A549 (cell line): ENCODE data around the gene CBR1. TPM values are rescaled to one million over a fixed set of nuclear protein-coding genes. Genes with fewer than 3 reads are reported as not detected.

Experiments
- ATAC-seq, 2 experiments: fragments of 200-7000 bp in 1 of 2; fragments of >200 bp in 1 of 2; cut with Nextera tagmentation in 1 of 2; cut with Tn5 transposase in 1 of 2; 3 replicates each; pipeline versions ENCODE4 v1.8.0 to v1.9.1; 2018 to 2020; ENCODE audit warnings: mild to moderate bottlenecking in 1 of 2, moderate library complexity in 1 of 2
- CTCF ChIA-PET: fragments of 300-600 bp; sonication (Branson Sonifier 250); formaldehyde crosslinking; extraction: SDS; loops from one replicate; lab custom pipeline; 2021; ENCODE audit warnings: antibody characterized with exemption, inconsistent platforms; lab: Yijun Ruan, JAX
- POLR2A ChIA-PET: fragments of 350-600 bp; formaldehyde crosslinking; extraction: SDS; loops from one replicate; lab custom pipeline; 2021; ENCODE audit warnings: antibody characterized with exemption, inconsistent platforms; lab: Yijun Ruan, JAX
- DNase-seq, 2 experiments: peaks; one replicate each; pipeline versions ENCODE4 v3.0.0 to v3.0.0-alpha.2; 2011 to 2016; ENCODE audit warnings: low read depth in 1 of 2, low spot score in 1 of 2
- FAIRE-seq: peaks from 2 replicates; lab custom pipeline; 2011; peaks lifted over from hg19 to GRCh38; lab: Jason Lieb, UNC
- H3K27ac ChIP-seq, 2 experiments: fragments of >200 bp; sonication (Bioruptor Twin); formaldehyde crosslinking; 3 replicates each; pipeline ENCODE4 v1.5.1; 2016 to 2017
- H3K4me1 ChIP-seq: fragments of >200 bp; sonication (Bioruptor Twin); formaldehyde crosslinking; 3 replicates; pipeline ENCODE4 v1.6.1; 2016
- H3K4me2 ChIP-seq: fragments of >200 bp; sonication (Bioruptor Twin); formaldehyde crosslinking; 3 replicates; pipeline ENCODE4 v1.6.1; 2016
- H3K4me3 ChIP-seq: fragments of >200 bp; sonication (Bioruptor Twin); formaldehyde crosslinking; 3 replicates; pipeline ENCODE4 v1.5.1; 2016
- H3K9me3 ChIP-seq: fragments of >200 bp; sonication (Bioruptor Twin); formaldehyde crosslinking; 3 replicates; pipeline ENCODE4 v1.6.1; 2016
- BHLHE40 ChIP-seq: IDR thresholded peaks from 2 replicates; pipeline ENCODE4 v1.6.1; 2012; ENCODE audit warnings: low read depth, low read length, inconsistent platforms
- CBX2 ChIP-seq: fragments of 200-600 bp; sonication (generic); IDR thresholded peaks from 2 replicates; pipeline ENCODE4 v1.6.1; 2016; ENCODE audit warnings: low read depth, mild to moderate bottlenecking, borderline replicate concordance
- CBX8 ChIP-seq: fragments of 200-600 bp; sonication (generic); IDR thresholded peaks from 2 replicates; pipeline ENCODE4 v1.6.1; 2016
- EHF ChIP-seq: fragments of 250-450 bp; sonication (Bioruptor Pico); IDR thresholded peaks from 2 replicates; pipeline ENCODE4 v1.5.0; 2020; ENCODE audit warnings: mild to moderate bottlenecking
- EHMT2 ChIP-seq: fragments of 200-600 bp; sonication (generic); IDR thresholded peaks from 2 replicates; pipeline ENCODE4 v1.6.1; 2016; ENCODE audit warnings: antibody characterized with exemption, low read depth, mild to moderate bottlenecking, moderate library complexity
- EP300 ChIP-seq, 2 experiments: fragments of >200 bp; sonication (Bioruptor Twin); formaldehyde crosslinking; IDR thresholded peaks; 2 replicates in 1 of 2; 3 replicates in 1 of 2; pipeline ENCODE4 v1.6.1; 2016 to 2017
- FOSB ChIP-seq: fragments of 250-450 bp; sonication (Bioruptor Pico); IDR thresholded peaks from 2 replicates; pipeline ENCODE4 v1.5.0; 2020; ENCODE audit warnings: mild to moderate bottlenecking, moderate library complexity
- FOSL2 ChIP-seq, 2 experiments: fragments of 450-650 bp in 1 of 2; fragments of >200 bp in 1 of 2; sonication (Bioruptor Twin) in 1 of 2; formaldehyde crosslinking; IDR thresholded peaks; 2 replicates each; pipeline versions ENCODE4 v1.5.0 to v1.6.1; 2016 to 2020; ENCODE audit warnings: mild to moderate bottlenecking in 1 of 2, moderate library complexity in 1 of 2
- HOXA7 ChIP-seq: fragments of 250-450 bp; sonication (Bioruptor Pico); IDR thresholded peaks from 2 replicates; pipeline ENCODE4 v1.5.0; 2020; ENCODE audit warnings: mild to moderate bottlenecking, moderate library complexity
- HOXB5 ChIP-seq: fragments of 250-450 bp; sonication (Bioruptor Pico); IDR thresholded peaks from 2 replicates; pipeline ENCODE4 v1.5.0; 2020; ENCODE audit warnings: mild to moderate bottlenecking, moderate library complexity
- JUNB ChIP-seq: fragments of >200 bp; sonication (Bioruptor Twin); formaldehyde crosslinking; IDR thresholded peaks from 2 replicates; pipeline ENCODE4 v1.6.1; 2016
- KDM5A ChIP-seq: fragments of 200-600 bp; sonication (generic); IDR thresholded peaks from 2 replicates; pipeline ENCODE4 v1.6.1; 2016; ENCODE audit warnings: antibody characterized with exemption, mild to moderate bottlenecking
- MAFK ChIP-seq: fragments of 450-650 bp; IDR thresholded peaks from 2 replicates; pipeline ENCODE4 v1.6.1; 2014; ENCODE audit not compliant: partially characterized antibody
- MAZ ChIP-seq: fragments of 150-350 bp; IDR thresholded peaks from 2 replicates; pipeline ENCODE4 v1.6.1; 2014; ENCODE audit warnings: antibody characterized with exemption, low read depth, low read length, borderline replicate concordance
- MYC ChIP-seq: IDR thresholded peaks from 2 replicates; pipeline ENCODE4 v1.6.1; 2012; ENCODE audit warnings: mild to moderate bottlenecking, inconsistent platforms, low read length, improper control_type of control experiment, borderline replicate concordance
- PBX3 ChIP-seq: IDR thresholded peaks from 2 replicates; pipeline ENCODE4 v1.6.1; 2012
- POLR2AphosphoS2 ChIP-seq: conservative IDR thresholded peaks from 2 replicates; pipeline ENCODE4 v1.6.1; 2012; ENCODE audit warnings: low read length, improper control_type of control experiment, inconsistent platforms
- RAD21 ChIP-seq, 2 experiments: fragments of >200 bp in 1 of 2; sonication (Bioruptor Twin) in 1 of 2; formaldehyde crosslinking in 1 of 2; IDR thresholded peaks in 1 of 2; conservative IDR thresholded peaks in 1 of 2; 2 replicates in 1 of 2; 3 replicates in 1 of 2; pipeline ENCODE4 v1.6.1; 2012 to 2018; ENCODE audit warnings: inconsistent platforms in 1 of 2
- RARB ChIP-seq: fragments of 250-450 bp; sonication (Bioruptor Pico); IDR thresholded peaks from 2 replicates; pipeline ENCODE4 v1.8.0; 2021; ENCODE audit warnings: mild to moderate bottlenecking, moderate library complexity
- RFX5 ChIP-seq: fragments of 450-650 bp; IDR thresholded peaks from 2 replicates; pipeline ENCODE4 v1.7.1; 2014; ENCODE audit warnings: antibody characterized with exemption, mild to moderate bottlenecking, moderate library complexity
- RNF2 ChIP-seq: fragments of 200-600 bp; sonication (generic); IDR thresholded peaks from 2 replicates; pipeline ENCODE4 v1.6.1; 2016; ENCODE audit warnings: low read depth, mild to moderate bottlenecking, antibody characterized with exemption, moderate library complexity, borderline replicate concordance
- TFCP2L1 ChIP-seq: fragments of 250-450 bp; sonication (Bioruptor Pico); IDR thresholded peaks from 2 replicates; pipeline ENCODE4 v1.5.0; 2021; ENCODE audit warnings: mild to moderate bottlenecking
- TP53 ChIP-seq: fragments of 250-450 bp; sonication (Bioruptor Pico); IDR thresholded peaks from 2 replicates; pipeline ENCODE4 v1.5.0; 2021; ENCODE audit warnings: mild to moderate bottlenecking, moderate library complexity
- ZSCAN20 ChIP-seq: fragments of 250-450 bp; sonication (Bioruptor Pico); IDR thresholded peaks from 2 replicates; pipeline ENCODE4 v1.8.0; 2022; ENCODE audit warnings: mild to moderate bottlenecking, moderate library complexity
- WGBS: methylation state at CpG from one replicate; pipeline ENCODE4 v1.1.6; 2017; ENCODE audit errors: missing lambda C conversion rate; 5-methylcytosine and 5-hydroxymethylcytosine counted together
- polyA plus RNA-seq, 4 experiments: library from polyadenylated mRNA; depleted of rRNA in 3 of 4; stranded (reverse); fragments of >200 nt; fragmentation: RNase III in 1 of 4; extraction: RNeasy Plus Mini Kit Qiagen cat#74134 plus additional on column Dnase treatment in 1 of 4; gene quantifications; 2 replicates in 3 of 4; 3 replicates in 1 of 4; pipeline ENCODE4 v1.2.3, GENCODE V29; 2011 to 2017
- TF ChIP-seq, protein P1 (sequence below): fragments of 250-450 bp; sonication (Bioruptor Pico); IDR thresholded peaks from 2 replicates; pipeline ENCODE4 v1.5.0; 2020; ENCODE audit warnings: low read depth, mild to moderate bottlenecking, moderate library complexity

CBR1 gene
- polyA plus RNA-seq, 2 of the 4 experiments (the other 2 are of a cell fraction): 165 to 208 TPM

DNA sequence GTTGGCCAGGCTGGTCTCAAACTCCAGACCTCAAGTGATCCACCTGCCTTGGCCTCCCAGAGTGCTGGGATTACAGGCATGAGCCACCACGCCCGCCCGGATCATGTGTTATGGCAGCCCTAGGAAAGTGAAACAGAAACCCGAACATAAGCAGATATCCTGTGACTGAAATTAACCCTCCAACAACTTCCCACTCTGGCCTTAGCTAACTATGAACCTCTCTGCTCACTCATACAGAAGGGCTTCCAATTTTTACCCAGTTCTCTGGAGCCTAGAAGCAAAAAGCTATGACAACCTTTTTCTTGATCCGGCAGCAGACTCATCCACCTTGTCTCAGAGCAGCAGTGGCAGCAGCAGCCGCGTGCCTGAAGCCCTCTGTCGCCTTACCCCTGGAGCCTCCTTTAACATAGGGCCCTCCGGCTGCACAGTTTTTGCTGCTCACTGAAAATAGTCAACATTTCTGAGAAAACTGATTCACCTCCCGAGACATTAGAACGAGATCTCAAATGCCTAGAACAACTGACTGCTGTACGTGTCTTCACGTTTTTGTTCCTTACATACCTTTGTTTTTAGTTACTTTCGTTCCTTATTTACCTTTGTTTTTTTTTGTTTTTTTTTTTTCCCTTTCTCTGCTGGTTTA lies 9.3 kb downstream of the CBR1 start:
- FAIRE-seq (no peak), DNase-seq (no peak), ATAC-seq (no peak)
- peaks cover 8% of the 10 kb centered on the region; the same call in 1 of the 3 replicates for H3K4me1 ChIP-seq
- no peaks in the 10 kb centered on the region for H3K9me3 ChIP-seq
- CTCF ChIA-PET: no interaction called here
- H3K27ac ChIP-seq: no peak overlapping the region
- TF ChIP-seq, protein P1, sequence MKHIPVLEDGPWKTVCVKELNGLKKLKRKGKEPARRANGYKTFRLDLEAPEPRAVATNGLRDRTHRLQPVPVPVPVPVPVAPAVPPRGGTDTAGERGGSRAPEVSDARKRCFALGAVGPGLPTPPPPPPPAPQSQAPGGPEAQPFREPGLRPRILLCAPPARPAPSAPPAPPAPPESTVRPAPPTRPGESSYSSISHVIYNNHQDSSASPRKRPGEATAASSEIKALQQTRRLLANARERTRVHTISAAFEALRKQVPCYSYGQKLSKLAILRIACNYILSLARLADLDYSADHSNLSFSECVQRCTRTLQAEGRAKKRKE: no peak
- TF ChIP-seq FOSL2 (IDR thresholded peaks at IDR 0.05) (no peak), FOSL2 (CRISPR knock-in tag; IDR thresholded peaks at IDR 0.05) (no peak), CBX2 (no peak), PBX3 (no peak), HOXA7 (CRISPR knock-in tag) (no peak), TFCP2L1 (CRISPR knock-in tag) (no peak), JUNB (no peak), ZSCAN20 (CRISPR knock-in tag) (no peak), CBX8 (no peak), RAD21 (conservative IDR thresholded peaks at IDR 0.05 in 1 of 2, IDR thresholded peaks at IDR 0.05 in 1 of 2) (no peak), MAZ (no peak), MAFK (no peak), FOSB (CRISPR knock-in tag) (no peak), RARB (CRISPR knock-in tag) (no peak), TP53 (no peak), KDM5A (no peak), BHLHE40 (no peak), RFX5 (no peak), EHF (CRISPR knock-in tag) (no peak)
- no peak overlapping the region for H3K4me2 ChIP-seq
- 84% methylated on average over 13 of the region's 14 CpGs for WGBS
- POLR2A ChIA-PET: no interaction called here
- no peak overlapping the region for H3K4me3 ChIP-seq

GRCh38 chr21:36079671-36080070 lies 9.8 kb downstream of the CBR1 start:
- POLR2A ChIA-PET: no interaction called here
- ATAC-seq: no peak
- Histone ChIP-seq H3K4me1 (peaks cover 8% of the 10 kb centered on the region; the same call in 1 of the 3 replicates), H3K4me2 (no peak overlapping the region), H3K27ac (no peak overlapping the region), H3K9me3 (no peaks in the 10 kb centered on the region), H3K4me3 (no peak overlapping the region)
- WGBS: 64% methylated on average over 8 of the region's 8 CpGs
- DNase-seq: no peak
- FAIRE-seq: no peak
- CTCF ChIA-PET: no interaction called here
- TF ChIP-seq RNF2: no peak

DNA sequence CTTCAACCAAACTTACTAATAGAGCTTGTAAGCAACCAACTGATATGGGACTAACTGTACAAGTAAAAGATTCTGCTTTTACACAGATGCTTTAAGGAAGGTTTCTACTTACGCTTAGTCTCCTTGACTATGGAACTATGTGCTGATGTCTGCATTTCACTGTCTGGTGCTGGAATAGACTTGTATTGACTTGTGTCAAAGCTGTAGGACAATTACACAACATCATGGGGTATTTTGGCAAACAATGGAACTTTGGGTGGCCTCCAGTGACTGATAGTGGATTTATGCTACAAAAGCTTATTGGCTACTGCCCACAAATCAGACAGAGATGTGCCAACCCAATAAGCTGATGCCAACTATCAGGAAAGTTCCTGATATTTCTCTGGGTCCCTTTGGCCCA lies 10.6 kb downstream of the CBR1 start:
- WGBS: 87% methylated on average over 1 of the region's 1 CpG
- FAIRE-seq (no peak), ATAC-seq (no peak), DNase-seq (no peak)
- TF ChIP-seq EP300 (IDR thresholded peaks at IDR 0.05) (no peak), MAFK (no peak), HOXB5 (no peak), POLR2AphosphoS2 (no peak), MAZ (no peak), ZSCAN20 (CRISPR knock-in tag) (no peak), MYC (no peak), EHMT2 (no peak), TP53 (no peak)
- Histone ChIP-seq H3K27ac (no peak overlapping the region), H3K4me3 (no peak overlapping the region), H3K4me2 (no peak overlapping the region), H3K4me1 (peaks cover 8% of the 10 kb centered on the region; the same call in 1 of the 3 replicates), H3K9me3 (no peaks in the 10 kb centered on the region)
- ChIA-PET POLR2A (no interaction called here), CTCF (no interaction called here)
